Uterus (tissue), 2 donors: ENCODE results near the gene RALGPS1.

Source experiments
- POLR2A ChIP-seq, 2 donors: fragments of 450-650 bp; IDR thresholded peaks; one replicate each; pipeline ENCODE4 v1.6.1; 2016; ENCODE audit warnings: antibody characterized with exemption in 2 of 2, mild to moderate bottlenecking in 1 of 2, moderate library complexity in 1 of 2
- TF ChIP-seq, protein P1 (sequence below), 4 experiments: fragments of 200-600 bp in 2 of 4; fragments of 450-650 bp in 2 of 4; sonication (generic) in 2 of 4; IDR thresholded peaks; one replicate each; pipeline ENCODE4 v1.5.1; 2016 to 2019; ENCODE audit warnings: antibody characterized with exemption in 4 of 4, mild to moderate bottlenecking in 2 of 4, moderate library complexity in 1 of 4

DNA sequence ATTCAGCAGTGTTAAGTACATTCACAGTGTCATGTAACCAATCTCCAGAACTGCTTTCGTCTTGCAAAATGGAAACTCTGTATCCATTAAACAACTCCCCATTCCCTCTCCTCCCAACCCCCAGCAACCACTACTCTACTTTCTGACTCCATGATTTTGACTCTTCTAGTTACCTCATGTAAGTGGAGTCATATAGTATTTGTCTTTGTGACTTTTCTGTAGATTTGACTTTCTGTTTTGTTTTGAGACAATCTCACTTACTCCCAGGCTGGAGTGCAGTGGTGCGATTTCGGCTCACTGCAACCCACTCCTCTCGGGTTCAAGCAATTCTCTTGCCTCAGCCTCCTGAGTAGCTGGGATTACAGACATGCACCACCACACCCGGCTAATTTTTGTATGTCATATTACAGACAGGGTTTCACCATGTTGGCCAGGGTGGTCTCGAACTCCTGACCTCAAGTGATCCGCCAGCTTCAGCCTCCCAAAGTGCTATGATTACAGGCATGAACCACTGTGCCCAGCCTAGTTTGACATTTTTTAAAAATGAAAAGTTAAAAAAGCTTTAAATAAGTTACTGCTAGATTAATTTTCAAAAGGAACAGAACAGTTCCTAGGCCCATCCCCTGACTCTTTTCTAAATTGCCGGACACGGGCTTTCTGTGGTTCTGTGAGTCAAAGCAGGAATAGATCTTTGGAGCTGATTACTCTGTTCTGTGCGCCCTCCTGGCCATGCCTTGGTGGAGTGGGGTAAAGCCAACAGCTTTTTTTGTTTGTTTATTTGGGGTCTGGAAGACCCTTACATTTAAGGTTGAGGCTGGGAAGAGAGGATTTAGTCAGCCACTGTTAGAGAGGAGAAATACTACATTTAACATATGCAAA is 59.3 kb downstream of the RALGPS1 start:
- TF ChIP-seq POLR2A (IDR thresholded peaks at IDR 0.05), result no peak
- TF ChIP-seq, protein P1, sequence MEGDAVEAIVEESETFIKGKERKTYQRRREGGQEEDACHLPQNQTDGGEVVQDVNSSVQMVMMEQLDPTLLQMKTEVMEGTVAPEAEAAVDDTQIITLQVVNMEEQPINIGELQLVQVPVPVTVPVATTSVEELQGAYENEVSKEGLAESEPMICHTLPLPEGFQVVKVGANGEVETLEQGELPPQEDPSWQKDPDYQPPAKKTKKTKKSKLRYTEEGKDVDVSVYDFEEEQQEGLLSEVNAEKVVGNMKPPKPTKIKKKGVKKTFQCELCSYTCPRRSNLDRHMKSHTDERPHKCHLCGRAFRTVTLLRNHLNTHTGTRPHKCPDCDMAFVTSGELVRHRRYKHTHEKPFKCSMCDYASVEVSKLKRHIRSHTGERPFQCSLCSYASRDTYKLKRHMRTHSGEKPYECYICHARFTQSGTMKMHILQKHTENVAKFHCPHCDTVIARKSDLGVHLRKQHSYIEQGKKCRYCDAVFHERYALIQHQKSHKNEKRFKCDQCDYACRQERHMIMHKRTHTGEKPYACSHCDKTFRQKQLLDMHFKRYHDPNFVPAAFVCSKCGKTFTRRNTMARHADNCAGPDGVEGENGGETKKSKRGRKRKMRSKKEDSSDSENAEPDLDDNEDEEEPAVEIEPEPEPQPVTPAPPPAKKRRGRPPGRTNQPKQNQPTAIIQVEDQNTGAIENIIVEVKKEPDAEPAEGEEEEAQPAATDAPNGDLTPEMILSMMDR (IDR thresholded peaks at IDR 0.05), result no peak
